Suprapubic skin (tissue), 4 donors: ENCODE measurements around the gene ANKRD34A.
A peak's percentile ranks its signal among the peaks of the same experiment; 100 is the strongest.

ENCODE experiments used
- EP300 ChIP-seq: sonication (generic); formaldehyde crosslinking; IDR thresholded peaks from one replicate; pipeline ENCODE4 v1.6.1; 2017; ENCODE audit warnings: antibody characterized with exemption
- POLR2A ChIP-seq, 2 donors: fragments of 450-650 bp; IDR thresholded peaks; one replicate each; pipeline ENCODE4 v1.6.1; 2017; ENCODE audit warnings: antibody characterized with exemption in 2 of 2, mild to moderate bottlenecking in 2 of 2, moderate library complexity in 2 of 2
- POLR2AphosphoS5 ChIP-seq, 3 donors: sonication (generic); formaldehyde crosslinking; IDR thresholded peaks; one replicate each; pipeline ENCODE4 v1.6.1; 2017; ENCODE audit warnings: antibody characterized with exemption in 3 of 3
- TF ChIP-seq, protein P1 (sequence below), 2 donors: fragments of 200-600 bp in 1 of 2; fragments of 450-650 bp in 1 of 2; sonication (generic) in 1 of 2; IDR thresholded peaks; one replicate each; pipeline ENCODE4 v1.5.1; 2016 to 2019; ENCODE audit warnings: antibody characterized with exemption in 2 of 2, mild to moderate bottlenecking in 1 of 2, moderate library complexity in 1 of 2

DNA sequence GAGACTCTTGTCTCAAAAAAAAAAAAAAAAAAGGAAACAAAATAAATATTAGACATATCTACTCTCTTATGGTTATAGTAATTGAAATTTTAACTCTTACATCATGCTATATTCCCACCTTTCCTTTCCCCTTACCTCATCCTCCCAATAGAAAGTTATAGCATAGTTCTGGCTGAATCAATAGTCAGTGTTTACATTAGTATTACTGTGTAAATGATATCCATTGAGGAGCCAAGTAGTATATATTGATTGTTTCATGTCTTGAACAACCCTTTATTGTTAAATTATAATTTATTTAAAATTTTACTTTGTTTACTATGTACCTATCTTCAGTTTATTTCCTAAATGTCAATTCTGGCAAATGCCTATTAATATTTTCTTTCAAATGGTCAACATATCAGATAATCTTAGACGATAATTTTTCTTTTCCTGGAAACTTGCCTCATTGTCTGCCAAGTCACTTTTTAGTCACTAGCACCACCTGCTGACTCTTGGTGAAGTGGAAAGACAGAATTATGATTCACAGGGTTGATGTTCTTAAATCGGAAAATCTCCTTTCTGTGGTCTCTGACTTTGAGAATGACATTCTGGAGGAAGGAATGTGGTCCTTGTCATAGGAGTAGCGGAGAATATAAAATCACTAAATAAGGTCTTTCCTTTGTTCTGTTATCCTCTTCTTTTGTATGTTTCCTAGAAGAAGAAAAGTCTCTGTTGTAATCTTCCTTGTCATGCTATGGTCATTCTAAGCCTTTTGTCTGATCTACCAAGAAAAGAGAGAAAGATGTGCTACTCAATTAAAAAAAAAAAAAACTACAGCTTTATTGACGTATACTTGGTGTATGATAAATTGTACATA, 48.6 kb upstream of the ANKRD34A start:
- TF ChIP-seq, protein P1, sequence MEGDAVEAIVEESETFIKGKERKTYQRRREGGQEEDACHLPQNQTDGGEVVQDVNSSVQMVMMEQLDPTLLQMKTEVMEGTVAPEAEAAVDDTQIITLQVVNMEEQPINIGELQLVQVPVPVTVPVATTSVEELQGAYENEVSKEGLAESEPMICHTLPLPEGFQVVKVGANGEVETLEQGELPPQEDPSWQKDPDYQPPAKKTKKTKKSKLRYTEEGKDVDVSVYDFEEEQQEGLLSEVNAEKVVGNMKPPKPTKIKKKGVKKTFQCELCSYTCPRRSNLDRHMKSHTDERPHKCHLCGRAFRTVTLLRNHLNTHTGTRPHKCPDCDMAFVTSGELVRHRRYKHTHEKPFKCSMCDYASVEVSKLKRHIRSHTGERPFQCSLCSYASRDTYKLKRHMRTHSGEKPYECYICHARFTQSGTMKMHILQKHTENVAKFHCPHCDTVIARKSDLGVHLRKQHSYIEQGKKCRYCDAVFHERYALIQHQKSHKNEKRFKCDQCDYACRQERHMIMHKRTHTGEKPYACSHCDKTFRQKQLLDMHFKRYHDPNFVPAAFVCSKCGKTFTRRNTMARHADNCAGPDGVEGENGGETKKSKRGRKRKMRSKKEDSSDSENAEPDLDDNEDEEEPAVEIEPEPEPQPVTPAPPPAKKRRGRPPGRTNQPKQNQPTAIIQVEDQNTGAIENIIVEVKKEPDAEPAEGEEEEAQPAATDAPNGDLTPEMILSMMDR (IDR thresholded peaks at IDR 0.05), result peak; percentile 54 to 82
- TF ChIP-seq POLR2A (IDR thresholded peaks at IDR 0.05) (no peak), POLR2AphosphoS5 (IDR thresholded peaks at IDR 0.05) (no peak), EP300 (no peak)
